ENCODE measurements around the gene DNAH2. TPM values are rescaled to one million over a fixed set of nuclear protein-coding genes. Genes with fewer than 3 reads are reported as not detected.

Gene DNAH2
- total RNA-seq, 1 experiment from 2014 or later, result 0.17 TPM

DNA sequence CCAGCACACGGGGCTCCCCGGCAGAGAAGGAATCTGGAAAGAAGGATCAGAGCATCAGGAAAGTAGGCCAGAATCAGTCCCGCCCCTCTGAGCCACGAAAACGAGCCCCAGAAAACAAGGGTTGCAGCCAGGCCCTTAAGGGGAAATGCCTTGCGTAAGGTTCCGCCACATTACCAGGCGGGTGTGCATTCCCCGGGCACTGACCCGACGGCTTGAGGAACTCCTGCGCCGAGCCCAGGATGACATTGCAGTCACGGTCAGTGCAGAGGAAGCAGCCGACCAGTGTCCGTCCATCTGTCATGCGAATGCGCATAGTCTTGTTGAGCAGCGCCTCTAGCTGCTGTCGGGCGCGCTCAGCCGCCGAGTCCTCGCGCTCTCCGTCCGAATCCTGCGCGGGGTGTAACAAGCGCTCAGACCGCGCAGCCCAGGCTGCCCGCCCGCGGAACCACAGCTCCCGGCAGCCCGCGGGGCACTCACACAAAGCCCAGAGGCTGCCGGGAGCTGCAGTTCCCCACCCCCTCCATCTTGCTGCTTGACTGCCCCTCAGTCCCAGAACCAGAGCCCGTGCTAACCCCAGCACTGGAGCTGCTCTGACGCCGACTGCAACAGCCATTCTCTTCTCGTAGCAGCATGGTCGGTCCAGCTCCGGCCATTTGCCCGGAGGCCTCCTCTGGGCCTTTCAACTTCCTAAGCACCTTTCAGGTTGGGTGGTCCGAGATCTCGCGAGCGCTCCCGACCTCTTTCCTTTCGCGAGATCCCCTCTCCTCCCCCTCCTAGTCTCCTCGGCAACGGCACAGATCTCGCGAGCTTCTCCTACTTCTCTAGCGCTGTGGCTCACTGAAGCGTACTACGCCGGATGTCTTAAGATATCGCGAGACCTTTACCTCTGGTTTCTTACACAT lies 139.5 kb downstream of the DNAH2 start, which contains the start of gene NAA38:
NAA38 (minus strand) TSS at position 749 of the 902 bp plus-strand sequence; CDS start at position 653, 96 bp downstream.
- peak; percentile 84 for ATAC-seq
- POLR2A ChIA-PET, result interaction anchor here (0.5 to 1.5 kb wide), 8 partner anchors 12 to 169 kb away, joined by 3 to 11 read pairs (median 6); partner anchors contain the start of genes DNAH2, TP53 and WRAP53
- H3K36me3 Mint-ChIP-seq, result peaks cover 6% of the 10 kb centered on the region

DNA sequence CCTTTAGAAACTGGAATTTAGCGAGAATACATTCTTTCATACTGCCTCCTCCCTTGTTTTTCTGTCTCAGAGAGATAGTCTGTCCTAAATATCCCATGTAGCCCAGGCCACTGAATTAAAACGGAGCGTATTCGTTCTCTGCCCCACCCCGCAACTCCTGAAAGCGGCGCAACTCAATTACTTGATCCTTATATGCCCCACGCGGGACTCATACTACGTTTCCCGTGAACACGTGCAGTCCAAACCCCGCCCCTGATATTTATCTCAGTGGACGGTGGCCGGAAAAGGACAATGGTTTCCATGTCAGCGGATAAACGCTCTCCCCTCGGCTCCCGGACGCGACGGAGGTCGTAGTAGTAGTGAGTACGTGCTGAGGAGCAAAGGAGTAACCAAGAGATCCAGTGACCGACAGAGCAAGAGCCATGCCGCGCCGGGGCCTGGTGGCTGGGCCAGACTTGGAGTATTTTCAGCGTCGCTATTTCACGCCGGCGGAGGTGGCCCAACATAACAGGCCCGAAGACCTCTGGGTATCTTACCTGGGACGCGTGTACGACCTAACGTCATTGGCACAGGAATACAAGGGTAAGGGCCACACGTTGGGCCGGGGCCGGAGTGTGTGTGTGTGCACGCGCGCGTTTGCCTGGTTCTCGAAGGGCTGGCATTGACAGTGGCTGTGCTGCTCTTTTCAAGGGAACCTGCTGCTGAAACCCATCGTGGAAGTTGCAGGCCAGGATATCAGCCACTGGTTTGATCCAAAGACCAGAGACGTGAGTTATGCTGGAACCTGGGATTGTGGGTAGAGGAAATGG lies 140.4 kb downstream of the DNAH2 start, which contains the start of gene CYB5D1:
CYB5D1 (plus strand) TSS at position 291 of the 809 bp plus-strand sequence; CDS start at position 423, 132 bp downstream.
- Mint-ChIP-seq H3K4me3 (no peak within 1 kb of the TSS), H3K27me3 (ENCODE audit: low read depth) (peaks cover 11% of the 10 kb centered on the region), H3K9me3 (no peaks in the 10 kb centered on the region), H3K27ac (no peak within 1 kb of the TSS), H3K36me3 (peaks cover 6% of the 10 kb centered on the region), H3K4me1 (peaks cover 22% of the 10 kb centered on the region)
- POLR2A ChIA-PET, result interaction anchor here (1.0 to 1.5 kb wide), 6 partner anchors 13 to 170 kb away, joined by 3 to 11 read pairs (median 6); partner anchors contain the start of genes DNAH2, TP53 and WRAP53
- peak; percentile 83 for DNase-seq (ENCODE audit: low spot score)
- ATAC-seq, result peak; percentile 4
- CTCF ChIA-PET, result interaction anchor here (0.6 to 3.1 kb wide), 27 partner anchors 10 to 644 kb away, joined by 3 to 63 read pairs (median 4); partner anchors contain the start of genes ALOXE3, KDM6B, RNF227 and TP53
- TF ChIP-seq ATF1 (CRISPR knock-in tag; IDR thresholded peaks at IDR 0.05) (no peak), CREM (CRISPR knock-in tag; IDR thresholded peaks at IDR 0.05) (no peak), PRRX2 (CRISPR knock-in tag; IDR thresholded peaks at IDR 0.05) (no peak; the same call in 1 of the 2 replicates), NR3C1 (CRISPR knock-in tag; conservative IDR thresholded peaks at IDR 0.05; ENCODE audit: low read depth) (no peak), NFATC4 (CRISPR knock-in tag; IDR thresholded peaks at IDR 0.05) (no peak), ZNF121 (CRISPR knock-in tag; IDR thresholded peaks at IDR 0.05) (no peak), NR1H2 (CRISPR knock-in tag; IDR thresholded peaks at IDR 0.05) (no peak), ZNF671 (CRISPR knock-in tag; IDR thresholded peaks at IDR 0.05) (no peak), HMGA2 (CRISPR knock-in tag; IDR thresholded peaks at IDR 0.05) (no peak), GABPB1 (CRISPR knock-in tag; IDR thresholded peaks at IDR 0.05) (peak; percentile 32; the same call in 1 of the 2 replicates), ETV6 (CRISPR knock-in tag; IDR thresholded peaks at IDR 0.05) (no peak), RELA (CRISPR knock-in tag; IDR thresholded peaks at IDR 0.05; ENCODE audit: borderline replicate concordance) (no peak)
- TF ChIP-seq, protein P1, sequence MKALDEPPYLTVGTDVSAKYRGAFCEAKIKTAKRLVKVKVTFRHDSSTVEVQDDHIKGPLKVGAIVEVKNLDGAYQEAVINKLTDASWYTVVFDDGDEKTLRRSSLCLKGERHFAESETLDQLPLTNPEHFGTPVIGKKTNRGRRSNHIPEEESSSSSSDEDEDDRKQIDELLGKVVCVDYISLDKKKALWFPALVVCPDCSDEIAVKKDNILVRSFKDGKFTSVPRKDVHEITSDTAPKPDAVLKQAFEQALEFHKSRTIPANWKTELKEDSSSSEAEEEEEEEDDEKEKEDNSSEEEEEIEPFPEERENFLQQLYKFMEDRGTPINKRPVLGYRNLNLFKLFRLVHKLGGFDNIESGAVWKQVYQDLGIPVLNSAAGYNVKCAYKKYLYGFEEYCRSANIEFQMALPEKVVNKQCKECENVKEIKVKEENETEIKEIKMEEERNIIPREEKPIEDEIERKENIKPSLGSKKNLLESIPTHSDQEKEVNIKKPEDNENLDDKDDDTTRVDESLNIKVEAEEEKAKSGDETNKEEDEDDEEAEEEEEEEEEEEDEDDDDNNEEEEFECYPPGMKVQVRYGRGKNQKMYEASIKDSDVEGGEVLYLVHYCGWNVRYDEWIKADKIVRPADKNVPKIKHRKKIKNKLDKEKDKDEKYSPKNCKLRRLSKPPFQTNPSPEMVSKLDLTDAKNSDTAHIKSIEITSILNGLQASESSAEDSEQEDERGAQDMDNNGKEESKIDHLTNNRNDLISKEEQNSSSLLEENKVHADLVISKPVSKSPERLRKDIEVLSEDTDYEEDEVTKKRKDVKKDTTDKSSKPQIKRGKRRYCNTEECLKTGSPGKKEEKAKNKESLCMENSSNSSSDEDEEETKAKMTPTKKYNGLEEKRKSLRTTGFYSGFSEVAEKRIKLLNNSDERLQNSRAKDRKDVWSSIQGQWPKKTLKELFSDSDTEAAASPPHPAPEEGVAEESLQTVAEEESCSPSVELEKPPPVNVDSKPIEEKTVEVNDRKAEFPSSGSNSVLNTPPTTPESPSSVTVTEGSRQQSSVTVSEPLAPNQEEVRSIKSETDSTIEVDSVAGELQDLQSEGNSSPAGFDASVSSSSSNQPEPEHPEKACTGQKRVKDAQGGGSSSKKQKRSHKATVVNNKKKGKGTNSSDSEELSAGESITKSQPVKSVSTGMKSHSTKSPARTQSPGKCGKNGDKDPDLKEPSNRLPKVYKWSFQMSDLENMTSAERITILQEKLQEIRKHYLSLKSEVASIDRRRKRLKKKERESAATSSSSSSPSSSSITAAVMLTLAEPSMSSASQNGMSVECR (CRISPR knock-in tag; IDR thresholded peaks at IDR 0.05; ENCODE audit: borderline replicate concordance), result peak; percentile 74
- TF ChIP-seq, protein P2, sequence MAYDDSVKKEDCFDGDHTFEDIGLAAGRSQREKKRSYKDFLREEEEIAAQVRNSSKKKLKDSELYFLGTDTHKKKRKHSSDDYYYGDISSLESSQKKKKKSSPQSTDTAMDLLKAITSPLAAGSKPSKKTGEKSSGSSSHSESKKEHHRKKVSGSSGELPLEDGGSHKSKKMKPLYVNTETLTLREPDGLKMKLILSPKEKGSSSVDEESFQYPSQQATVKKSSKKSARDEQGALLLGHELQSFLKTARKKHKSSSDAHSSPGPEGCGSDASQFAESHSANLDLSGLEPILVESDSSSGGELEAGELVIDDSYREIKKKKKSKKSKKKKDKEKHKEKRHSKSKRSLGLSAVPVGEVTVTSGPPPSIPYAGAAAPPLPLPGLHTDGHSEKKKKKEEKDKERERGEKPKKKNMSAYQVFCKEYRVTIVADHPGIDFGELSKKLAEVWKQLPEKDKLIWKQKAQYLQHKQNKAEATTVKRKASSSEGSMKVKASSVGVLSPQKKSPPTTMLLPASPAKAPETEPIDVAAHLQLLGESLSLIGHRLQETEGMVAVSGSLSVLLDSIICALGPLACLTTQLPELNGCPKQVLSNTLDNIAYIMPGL (CRISPR knock-in tag; IDR thresholded peaks at IDR 0.05), result peak; percentile 63; the same call in 1 of the 2 replicates
- TF ChIP-seq, protein P3, sequence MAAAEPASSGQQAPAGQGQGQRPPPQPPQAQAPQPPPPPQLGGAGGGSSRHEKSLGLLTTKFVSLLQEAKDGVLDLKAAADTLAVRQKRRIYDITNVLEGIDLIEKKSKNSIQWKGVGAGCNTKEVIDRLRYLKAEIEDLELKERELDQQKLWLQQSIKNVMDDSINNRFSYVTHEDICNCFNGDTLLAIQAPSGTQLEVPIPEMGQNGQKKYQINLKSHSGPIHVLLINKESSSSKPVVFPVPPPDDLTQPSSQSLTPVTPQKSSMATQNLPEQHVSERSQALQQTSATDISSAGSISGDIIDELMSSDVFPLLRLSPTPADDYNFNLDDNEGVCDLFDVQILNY (CRISPR knock-in tag; IDR thresholded peaks at IDR 0.05), result 0 out of 2 replicates have a peak, but pooled peaks have one; percentile 33
- TF ChIP-seq, protein P4, sequence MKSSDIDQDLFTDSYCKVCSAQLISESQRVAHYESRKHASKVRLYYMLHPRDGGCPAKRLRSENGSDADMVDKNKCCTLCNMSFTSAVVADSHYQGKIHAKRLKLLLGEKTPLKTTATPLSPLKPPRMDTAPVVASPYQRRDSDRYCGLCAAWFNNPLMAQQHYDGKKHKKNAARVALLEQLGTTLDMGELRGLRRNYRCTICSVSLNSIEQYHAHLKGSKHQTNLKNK (CRISPR knock-in tag; IDR thresholded peaks at IDR 0.05), result peak; percentile 65; the same call in 1 of the 2 replicates
- TF ChIP-seq, protein P5, sequence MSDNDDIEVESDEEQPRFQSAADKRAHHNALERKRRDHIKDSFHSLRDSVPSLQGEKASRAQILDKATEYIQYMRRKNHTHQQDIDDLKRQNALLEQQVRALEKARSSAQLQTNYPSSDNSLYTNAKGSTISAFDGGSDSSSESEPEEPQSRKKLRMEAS (CRISPR knock-in tag; IDR thresholded peaks at IDR 0.05), result peak; percentile 65
- TF ChIP-seq, protein P6, sequence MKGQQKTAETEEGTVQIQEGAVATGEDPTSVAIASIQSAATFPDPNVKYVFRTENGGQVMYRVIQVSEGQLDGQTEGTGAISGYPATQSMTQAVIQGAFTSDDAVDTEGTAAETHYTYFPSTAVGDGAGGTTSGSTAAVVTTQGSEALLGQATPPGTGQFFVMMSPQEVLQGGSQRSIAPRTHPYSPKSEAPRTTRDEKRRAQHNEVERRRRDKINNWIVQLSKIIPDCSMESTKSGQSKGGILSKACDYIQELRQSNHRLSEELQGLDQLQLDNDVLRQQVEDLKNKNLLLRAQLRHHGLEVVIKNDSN (CRISPR knock-in tag; IDR thresholded peaks at IDR 0.05), result peak; percentile 76
- TF ChIP-seq, protein P7, sequence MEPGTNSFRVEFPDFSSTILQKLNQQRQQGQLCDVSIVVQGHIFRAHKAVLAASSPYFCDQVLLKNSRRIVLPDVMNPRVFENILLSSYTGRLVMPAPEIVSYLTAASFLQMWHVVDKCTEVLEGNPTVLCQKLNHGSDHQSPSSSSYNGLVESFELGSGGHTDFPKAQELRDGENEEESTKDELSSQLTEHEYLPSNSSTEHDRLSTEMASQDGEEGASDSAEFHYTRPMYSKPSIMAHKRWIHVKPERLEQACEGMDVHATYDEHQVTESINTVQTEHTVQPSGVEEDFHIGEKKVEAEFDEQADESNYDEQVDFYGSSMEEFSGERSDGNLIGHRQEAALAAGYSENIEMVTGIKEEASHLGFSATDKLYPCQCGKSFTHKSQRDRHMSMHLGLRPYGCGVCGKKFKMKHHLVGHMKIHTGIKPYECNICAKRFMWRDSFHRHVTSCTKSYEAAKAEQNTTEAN (CRISPR knock-in tag; IDR thresholded peaks at IDR 0.05), result no peak

More for the DNA sequence above, 139.5 kb downstream of the DNAH2 start, which contains the start of gene NAA38:
- H3K9me3 Mint-ChIP-seq, result no peaks in the 10 kb centered on the region
- no peak within 1 kb of the TSS for H3K4me3 Mint-ChIP-seq
- TF ChIP-seq ZNF232 (CRISPR knock-in tag; IDR thresholded peaks at IDR 0.05) (0 out of 2 replicates have a peak, but pooled peaks have one; percentile 66), NR1H2 (CRISPR knock-in tag; IDR thresholded peaks at IDR 0.05) (no peak), FOXP1 (CRISPR knock-in tag; IDR thresholded peaks at IDR 0.05; ENCODE audit: borderline replicate concordance) (peak; percentile 70; the same call in 1 of the 2 replicates), GABPB1 (CRISPR knock-in tag; IDR thresholded peaks at IDR 0.05) (peak; percentile 8; the same call in 1 of the 2 replicates), FOXK1 (CRISPR knock-in tag; IDR thresholded peaks at IDR 0.05) (peak; percentile 51)
- peak; percentile 96 for DNase-seq (ENCODE audit: low spot score)
- CTCF ChIA-PET, result interaction anchor here (0.6 to 3.1 kb wide), 32 partner anchors 10 to 643 kb away, joined by 3 to 63 read pairs (median 4); partner anchors contain the start of genes ALOXE3, CHD3, KCNAB3 and KDM6B
- peaks cover 19% of the 10 kb centered on the region for H3K27me3 Mint-ChIP-seq (ENCODE audit: low read depth)
- H3K27ac Mint-ChIP-seq, result no peak within 1 kb of the TSS
- H3K4me1 Mint-ChIP-seq, result peaks cover 22% of the 10 kb centered on the region
